GM23248 (cell line): ENCODE data around the gene UBALD1.

Experiments used
- EZH2 ChIP-seq: fragments of 200-600 bp; sonication (generic); IDR thresholded peaks from 2 replicates; pipeline ENCODE4 v1.6.1; 2018; ENCODE audit warnings: antibody characterized with exemption, mild to moderate bottlenecking; ENCODE audit not compliant: insufficient read depth, poor library complexity, severe bottlenecking
- EZH2phosphoT487 ChIP-seq: fragments of 200-600 bp; sonication (generic); IDR thresholded peaks from 2 replicates; pipeline ENCODE4 v1.6.1; 2018; ENCODE audit warnings: antibody characterized with exemption, moderate library complexity, mild to moderate bottlenecking, low read depth; ENCODE audit not compliant: insufficient read depth

GRCh38 chr16:4628283-4628682, 13.6 kb upstream of the UBALD1 start:
- no peak for TF ChIP-seq EZH2
- no peak for TF ChIP-seq EZH2phosphoT487
